Ectodermal cell (in vitro differentiated cells): ENCODE results near the gene MRPL55.

Experiments used
- H3K27ac ChIP-seq: 2 replicates; pipeline ENCODE4 v1.7.0; 2013; ENCODE audit warnings: mild to moderate bottlenecking, low read depth, low read length; ENCODE audit not compliant: insufficient read depth, poor library complexity, severe bottlenecking
- H3K27me3 ChIP-seq: 2 replicates; pipeline ENCODE4 v1.7.0; 2013; ENCODE audit warnings: mild to moderate bottlenecking, low read length; ENCODE audit not compliant: insufficient read depth, control insufficient read depth, poor library complexity, severe bottlenecking
- H3K36me3 ChIP-seq: one replicate; pipeline ENCODE4 v1.7.0; 2013; ENCODE audit warnings: low read length; ENCODE audit not compliant: control insufficient read depth, insufficient read depth
- H3K4me1 ChIP-seq: one replicate; pipeline ENCODE4 v1.7.0; 2013; ENCODE audit warnings: low read length; ENCODE audit not compliant: control insufficient read depth, insufficient read depth
- H3K4me3 ChIP-seq: 2 replicates; pipeline ENCODE4 v1.7.0; 2013; ENCODE audit warnings: low read depth, low read length, control low read depth; ENCODE audit not compliant: insufficient read depth
- H3K9me3 ChIP-seq: 2 replicates; pipeline ENCODE4 v1.7.0; 2013; ENCODE audit warnings: mild to moderate bottlenecking, low read length, moderate library complexity; ENCODE audit not compliant: control insufficient read depth
- WGBS, 2 experiments: methylation state at CpG; one replicate each; pipeline ENCODE4 v1.1.7; 2013; ENCODE audit warnings: missing lambda C conversion rate in 2 of 2; 5-methylcytosine and 5-hydroxymethylcytosine counted together

The MRPL55 gene

GRCh38 chr1:228101614-228101993, 7.5 kb downstream of the MRPL55 start:
- Histone ChIP-seq H3K27ac (no peak overlapping the region), H3K36me3 (peaks cover 38% of the 10 kb centered on the region), H3K4me1 (no peaks in the 10 kb centered on the region), H3K27me3 (no peaks in the 10 kb centered on the region), H3K9me3 (no peaks in the 10 kb centered on the region), H3K4me3 (peak overlapping the region; percentile 83)
- 79 to 82% methylated on average over 15 of the region's 15 CpGs for WGBS, 2 experiments

GRCh38 chr1:228100822-228101613, 8.1 kb downstream of the MRPL55 start:
- no peak overlapping the region for H3K27ac ChIP-seq
- H3K27me3 ChIP-seq = no peaks in the 10 kb centered on the region
- no peaks in the 10 kb centered on the region for H3K9me3 ChIP-seq
- no peak overlapping the region for H3K4me3 ChIP-seq
- H3K36me3 ChIP-seq = peaks cover 33% of the 10 kb centered on the region
- no peaks in the 10 kb centered on the region for H3K4me1 ChIP-seq
- 92 to 96% methylated on average over 12 of the region's 12 CpGs for WGBS, 2 experiments

GRCh38 chr1:228099331-228099732, 9.8 kb downstream of the MRPL55 start:
- H3K4me3 ChIP-seq = no peak overlapping the region
- no peaks in the 10 kb centered on the region for H3K9me3 ChIP-seq
- no peaks in the 10 kb centered on the region for H3K4me1 ChIP-seq
- no peaks in the 10 kb centered on the region for H3K27me3 ChIP-seq
- no peak overlapping the region for H3K27ac ChIP-seq
- 93 to 94% methylated on average over 4 of the region's 4 CpGs for WGBS, 2 experiments
- peaks cover 33% of the 10 kb centered on the region for H3K36me3 ChIP-seq

GRCh38 chr1:228098323-228098931, 10.7 kb downstream of the MRPL55 start:
- Histone ChIP-seq H3K27ac (no peak overlapping the region), H3K4me3 (no peak overlapping the region), H3K27me3 (no peaks in the 10 kb centered on the region), H3K4me1 (no peaks in the 10 kb centered on the region), H3K9me3 (no peaks in the 10 kb centered on the region), H3K36me3 (peaks cover 33% of the 10 kb centered on the region)
- 95% methylated on average over 28 of the region's 28 CpGs for WGBS, 2 experiments

GRCh38 chr1:228097333-228098081, 11.6 kb downstream of the MRPL55 start:
- no peaks in the 10 kb centered on the region for H3K27me3 ChIP-seq
- H3K4me3 ChIP-seq = no peak overlapping the region
- no peak overlapping the region for H3K27ac ChIP-seq
- H3K4me1 ChIP-seq = no peaks in the 10 kb centered on the region
- peaks cover 33% of the 10 kb centered on the region for H3K36me3 ChIP-seq
- H3K9me3 ChIP-seq = no peaks in the 10 kb centered on the region
- 95 to 96% methylated on average over 34 of the region's 34 CpGs for WGBS, 2 experiments

- WGBS, 2 experiments = 94 to 96% methylated on average over 13 of the region's 13 CpGs
- Histone ChIP-seq H3K36me3 (peaks cover 33% of the 10 kb centered on the region), H3K27ac (no peak overlapping the region)
These were observed 12.4 kb downstream of the MRPL55 start for GRCh38 chr1:228096416-228097332.

GRCh38 chr1:228095938-228096337, 13.2 kb downstream of the MRPL55 start:
- no peaks in the 10 kb centered on the region for H3K27me3 ChIP-seq
- H3K4me1 ChIP-seq = no peaks in the 10 kb centered on the region
- WGBS, 2 experiments = 96 to 97% methylated on average over 8 of the region's 8 CpGs
- H3K36me3 ChIP-seq = peaks cover 33% of the 10 kb centered on the region
- H3K27ac ChIP-seq = no peak overlapping the region
- H3K4me3 ChIP-seq = no peak overlapping the region
- no peaks in the 10 kb centered on the region for H3K9me3 ChIP-seq

More at GRCh38 chr1:228096416-228097332, 12.4 kb downstream of the MRPL55 start:
- H3K4me3 ChIP-seq = no peak overlapping the region
- H3K4me1 ChIP-seq = no peaks in the 10 kb centered on the region
- H3K27me3 ChIP-seq = no peaks in the 10 kb centered on the region
- no peaks in the 10 kb centered on the region for H3K9me3 ChIP-seq

GRCh38 chr1:228095161-228095560, 13.9 kb downstream of the MRPL55 start:
- Histone ChIP-seq H3K36me3 (peaks cover 29% of the 10 kb centered on the region), H3K27me3 (no peaks in the 10 kb centered on the region), H3K27ac (no peak overlapping the region), H3K4me3 (no peak overlapping the region), H3K4me1 (no peaks in the 10 kb centered on the region), H3K9me3 (no peaks in the 10 kb centered on the region)
- WGBS, 2 experiments = 94 to 100% methylated on average over 4 of the region's 4 CpGs

- Histone ChIP-seq H3K27me3 (no peaks in the 10 kb centered on the region), H3K4me3 (no peak overlapping the region), H3K4me1 (no peaks in the 10 kb centered on the region), H3K36me3 (peaks cover 24% of the 10 kb centered on the region), H3K27ac (no peak overlapping the region), H3K9me3 (no peaks in the 10 kb centered on the region)
- WGBS, 2 experiments = 87 to 90% methylated on average over 13 of the region's 13 CpGs
These were observed 14.6 kb downstream of the MRPL55 start for GRCh38 chr1:228094432-228095016.
